ENCODE data around the gene BIRC5. TPM values are rescaled to one million over a fixed set of nuclear protein-coding genes. Genes with fewer than 3 reads are reported as not detected.
"Not testable (repeated sequence)": the region's sequence is repeated elsewhere in the genome, so short reads cannot be mapped to it uniquely, and the experiment has no call there.

The BIRC5 gene
- total RNA-seq, 2 experiments from 2014 or later: 117 to 118 TPM

DNA sequence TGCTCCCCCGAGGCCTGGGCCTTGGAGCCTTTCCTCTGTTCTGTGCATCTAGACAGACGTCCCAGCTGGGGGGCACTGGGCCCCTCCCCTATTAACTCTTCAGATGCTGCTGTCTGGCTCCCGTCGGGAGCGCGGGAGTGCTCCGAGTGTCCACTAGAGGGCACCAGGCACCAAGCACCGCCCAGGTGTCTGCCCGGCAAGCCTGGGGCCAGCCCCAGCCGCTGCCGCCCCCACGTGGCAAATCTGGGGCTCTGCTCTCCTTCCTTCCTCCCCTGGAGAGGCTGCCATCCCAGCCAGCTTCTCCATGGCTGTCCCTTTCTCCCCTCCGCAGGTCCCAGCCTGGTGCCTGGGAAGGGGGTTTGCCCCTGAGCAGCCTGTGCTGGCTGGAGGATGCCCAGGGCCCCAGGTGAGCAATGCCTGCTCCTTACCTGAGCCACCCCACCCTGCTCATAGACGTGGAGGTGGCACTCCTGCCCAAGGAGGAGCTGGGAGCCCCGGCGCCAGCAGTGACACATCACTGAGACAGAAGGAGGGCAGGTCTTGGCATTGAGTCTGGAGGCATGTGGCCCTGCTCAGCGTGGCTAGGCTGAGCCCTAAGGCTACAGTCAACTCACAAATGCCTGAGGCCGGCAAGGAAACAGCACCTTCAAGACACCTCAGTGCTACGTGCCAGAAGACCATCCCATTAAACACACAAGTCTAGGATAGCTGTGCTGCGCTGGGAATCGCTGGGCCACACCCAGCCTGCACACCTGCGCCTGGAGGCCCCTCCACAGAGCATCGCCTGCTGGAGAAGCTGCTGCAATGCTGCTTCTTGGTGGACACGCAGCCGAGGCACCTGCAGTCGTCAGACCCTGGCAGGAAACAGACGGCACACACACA lies 37.1 kb downstream of the BIRC5 start:
- H3K4me3 Mint-ChIP-seq: peak overlapping the region; percentile 75
- no peaks in the 10 kb centered on the region for H3K36me3 Mint-ChIP-seq (ENCODE audit: low read depth)
- CTCF ChIA-PET: interaction anchor here (0.5 to 3.6 kb wide), 46 partner anchors 9 to 890 kb away, joined by 3 to 30 read pairs (median 4); partner anchors contain the start of gene SOCS3
- peak; percentile 93 for DNase-seq
- H3K27me3 Mint-ChIP-seq (ENCODE audit: low read depth): no peaks in the 10 kb centered on the region
- peaks cover 35% of the 10 kb centered on the region for H3K4me1 Mint-ChIP-seq (ENCODE audit: low read depth)
- peaks cover 2% of the 10 kb centered on the region for H3K9me3 Mint-ChIP-seq
- H3K27ac Mint-ChIP-seq: peak overlapping the region; percentile 67
- intact Hi-C loops (cut with micrococcal nuclease): loop anchor here (1.0 to 5.0 kb wide), 9 partner anchors 22 to 591 kb away; partner anchors contain the start of gene USP36

DNA sequence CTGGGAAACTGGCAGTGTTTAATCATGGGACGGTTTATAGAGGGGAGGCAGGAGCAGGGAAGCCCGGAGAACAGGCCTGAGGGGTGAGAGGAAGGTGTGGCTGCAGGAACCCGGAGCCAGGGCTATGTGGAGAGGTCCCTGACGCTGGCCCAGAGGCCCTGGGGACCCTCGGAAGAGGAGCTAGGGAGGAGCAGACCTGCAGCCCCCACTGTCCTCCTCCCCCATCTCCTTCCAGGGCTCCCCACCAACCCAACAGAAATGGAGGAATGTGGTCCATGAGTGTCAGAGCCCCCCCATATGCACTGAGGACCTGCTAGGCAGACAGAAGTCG lies 37.7 kb downstream of the BIRC5 start:
- H3K27ac Mint-ChIP-seq: peak overlapping the region; percentile 67
- peak overlapping the region; percentile 75 for H3K4me3 Mint-ChIP-seq
- no peaks in the 10 kb centered on the region for H3K36me3 Mint-ChIP-seq (ENCODE audit: low read depth)
- CTCF ChIA-PET: interaction anchor here (0.5 to 3.6 kb wide), 36 partner anchors 10 to 890 kb away, joined by 3 to 30 read pairs (median 4); partner anchors contain the start of gene SOCS3
- no peak for DNase-seq
- peaks cover 2% of the 10 kb centered on the region for H3K9me3 Mint-ChIP-seq
- H3K4me1 Mint-ChIP-seq (ENCODE audit: low read depth): peaks cover 41% of the 10 kb centered on the region
- intact Hi-C loops (cut with micrococcal nuclease): loop anchor here (1.0 to 5.0 kb wide), 9 partner anchors 21 to 591 kb away; partner anchors contain the start of gene USP36
- no peaks in the 10 kb centered on the region for H3K27me3 Mint-ChIP-seq (ENCODE audit: low read depth)

DNA sequence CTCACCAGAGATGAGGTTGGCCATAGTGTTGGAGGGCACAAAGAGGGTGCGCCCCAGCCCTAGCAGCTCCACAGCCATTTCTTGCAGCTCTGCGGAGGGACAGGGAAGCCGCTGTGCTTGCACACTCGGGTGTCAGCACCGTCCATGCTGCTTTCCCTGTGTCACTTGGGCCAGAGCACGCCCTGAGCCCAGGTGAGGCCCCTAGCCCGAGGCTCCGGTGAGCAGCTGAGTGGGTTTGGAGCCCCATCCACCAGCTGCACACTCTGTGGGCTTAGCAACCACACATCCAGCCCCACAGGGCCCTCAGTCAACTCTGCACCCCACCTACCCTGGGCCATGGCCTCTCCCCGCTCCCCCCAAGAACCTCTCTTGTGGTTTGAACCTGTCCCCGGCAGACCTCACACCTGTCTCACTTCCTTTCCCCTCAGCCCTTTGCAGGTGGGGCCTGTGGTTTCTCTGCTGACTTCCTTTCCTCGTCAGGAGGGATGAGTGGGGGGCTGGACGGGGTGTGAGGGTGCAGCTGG lies 38.1 kb downstream of the BIRC5 start:
- H3K36me3 Mint-ChIP-seq (ENCODE audit: low read depth): no peaks in the 10 kb centered on the region
- no peaks in the 10 kb centered on the region for H3K27me3 Mint-ChIP-seq (ENCODE audit: low read depth)
- H3K9me3 Mint-ChIP-seq: peaks cover 2% of the 10 kb centered on the region
- DNase-seq: peak; percentile 81
- peaks cover 43% of the 10 kb centered on the region for H3K4me1 Mint-ChIP-seq (ENCODE audit: low read depth)
- intact Hi-C loops (cut with micrococcal nuclease): loop anchor here (5.0 kb wide), 2 partner anchors 485 to 590 kb away; partner anchors contain the start of gene USP36
- CTCF ChIA-PET: interaction anchor here (0.6 to 3.6 kb wide), 18 partner anchors 10 to 891 kb away, joined by 3 to 30 read pairs (median 6); partner anchors contain the start of gene SOCS3
- H3K4me3 Mint-ChIP-seq: peak overlapping the region; percentile 75
- H3K27ac Mint-ChIP-seq: peak overlapping the region; percentile 60

DNA sequence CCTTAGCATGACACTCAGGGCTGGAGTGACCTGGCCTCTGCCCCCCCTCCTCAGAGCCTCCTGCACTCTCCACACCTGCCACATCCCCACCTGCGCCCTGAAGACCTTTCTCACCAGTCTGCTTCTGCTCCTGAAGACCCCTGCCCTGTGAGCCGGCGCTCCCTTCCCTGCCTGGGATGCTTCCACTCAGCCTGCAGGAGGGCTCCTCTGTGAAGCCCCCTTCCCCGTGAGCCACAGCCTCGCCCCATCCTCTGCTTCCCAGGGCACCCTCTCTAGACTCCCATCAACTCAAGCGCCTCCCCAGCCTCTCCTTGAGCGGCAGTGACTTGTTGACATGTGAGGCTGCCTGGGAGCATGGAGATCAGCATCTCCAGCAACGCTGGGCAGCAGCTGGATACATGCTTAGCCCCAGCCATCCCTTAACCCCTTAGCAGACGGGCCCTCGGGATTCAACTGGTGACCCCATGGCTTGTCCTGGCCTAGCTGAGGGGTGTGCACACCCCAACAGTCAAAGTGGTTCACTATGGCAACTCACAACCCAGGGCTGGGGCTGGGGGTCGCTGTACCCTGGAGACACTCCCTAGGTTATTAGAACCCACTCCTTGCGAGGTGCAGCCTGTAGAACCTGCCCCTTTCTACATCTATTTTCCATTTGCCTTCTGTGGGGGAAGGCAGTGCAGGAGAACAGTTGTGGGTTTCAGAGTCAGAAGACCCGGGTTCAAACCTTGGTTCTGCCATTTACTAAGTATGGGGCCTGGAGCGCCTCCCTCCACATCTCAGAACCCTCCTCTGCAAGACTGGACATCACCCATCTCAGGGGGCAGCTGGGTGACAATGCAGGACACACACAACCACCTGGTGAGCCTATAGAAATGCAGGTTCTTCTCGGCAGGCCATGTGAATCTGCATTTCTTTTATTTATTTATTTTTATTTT lies 38.9 kb downstream of the BIRC5 start:
- Mint-ChIP-seq H3K4me3 (peak overlapping the region; percentile 75), H3K27ac (peak overlapping the region; percentile 77), H3K4me1 (ENCODE audit: low read depth) (peaks cover 51% of the 10 kb centered on the region), H3K36me3 (ENCODE audit: low read depth) (no peaks in the 10 kb centered on the region), H3K27me3 (ENCODE audit: low read depth) (no peaks in the 10 kb centered on the region), H3K9me3 (peaks cover 2% of the 10 kb centered on the region)
- intact Hi-C loops (cut with micrococcal nuclease): loop anchor here (5.0 kb wide), 2 partner anchors 484 to 589 kb away; partner anchors contain the start of gene USP36
- CTCF ChIA-PET: interaction anchor here (0.8 to 1.9 kb wide), 3 partner anchors 163 to 168 kb away, joined by 3 to 6 read pairs (median 5); no protein-coding TSS in a partner anchor
- peak; percentile 33 for DNase-seq

DNA sequence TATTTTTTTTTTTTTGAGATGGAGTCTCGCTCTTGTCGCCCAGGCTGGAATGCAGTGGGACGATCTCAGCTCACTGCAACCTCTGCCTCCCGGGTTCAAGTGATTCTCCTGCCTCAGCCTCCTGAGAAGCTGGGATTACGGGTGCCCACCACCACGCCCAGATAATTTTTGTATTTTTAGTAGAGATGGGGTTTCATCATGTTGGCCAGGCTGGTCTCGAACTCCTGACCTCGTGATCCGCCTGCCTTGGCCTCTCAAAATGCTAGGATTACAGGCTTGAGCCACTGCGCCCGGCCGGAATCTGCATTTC lies 39.5 kb downstream of the BIRC5 start:
- not testable (repeated sequence) for H3K36me3 Mint-ChIP-seq (ENCODE audit: low read depth); H3K27me3 Mint-ChIP-seq (ENCODE audit: low read depth); H3K9me3 Mint-ChIP-seq; DNase-seq
- Mint-ChIP-seq H3K4me3 (peak overlapping the region; percentile 75), H3K4me1 (ENCODE audit: low read depth) (peaks cover 54% of the 10 kb centered on the region), H3K27ac (peak overlapping the region; percentile 75)
- CTCF ChIA-PET: interaction anchor here (0.8 kb wide), 1 partner anchor 169 kb away, joined by 3 read pairs; no protein-coding TSS in a partner anchor
- intact Hi-C loops (cut with micrococcal nuclease): loop anchor here (5.0 kb wide), 2 partner anchors 484 to 589 kb away; partner anchors contain the start of gene USP36

DNA sequence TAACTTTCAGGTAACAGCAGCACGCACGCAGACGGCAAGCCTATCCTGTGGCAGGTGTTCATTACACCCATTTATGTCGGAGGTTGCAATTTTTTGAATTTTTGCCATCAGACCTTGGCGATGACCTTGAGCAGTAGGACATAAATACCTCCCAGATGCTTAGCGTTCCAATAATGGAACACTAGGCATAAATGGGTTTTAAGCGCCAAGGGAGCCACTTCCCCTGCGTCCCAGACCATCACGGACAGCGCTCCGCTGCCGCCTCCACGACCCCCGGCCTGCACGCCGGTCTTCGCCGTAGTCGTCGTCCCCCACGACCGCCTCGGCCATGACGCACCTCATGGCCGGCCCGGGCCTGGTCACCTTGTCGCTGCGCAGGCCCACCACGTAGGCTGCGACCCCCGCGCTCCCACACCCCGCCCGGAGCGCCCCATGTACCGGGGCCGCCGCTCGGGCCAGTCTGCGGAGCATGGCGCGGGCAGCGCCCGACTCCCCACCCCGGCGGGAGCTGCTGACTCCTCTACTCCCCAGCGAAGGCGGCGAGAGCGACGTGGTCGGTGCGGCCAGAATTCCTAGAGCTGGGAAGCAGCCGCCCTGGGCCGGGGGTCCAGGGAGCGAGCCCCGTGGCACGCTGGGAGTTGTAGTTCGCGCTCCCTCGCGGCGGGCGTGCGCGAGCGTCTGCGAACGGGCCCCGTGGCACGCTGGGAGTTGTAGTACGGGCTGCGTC lies 40.1 kb downstream of the BIRC5 start:
- peaks cover 54% of the 10 kb centered on the region for H3K4me1 Mint-ChIP-seq (ENCODE audit: low read depth)
- CTCF ChIA-PET: interaction anchor here (0.5 to 1.0 kb wide), 3 partner anchors 22 to 282 kb away, joined by 3 to 7 read pairs (median 4); no protein-coding TSS in a partner anchor
- intact Hi-C loops (cut with micrococcal nuclease): loop anchor here (2.0 to 5.0 kb wide), 3 partner anchors 39 to 588 kb away; partner anchors contain the start of genes BIRC5 and USP36
- H3K4me3 Mint-ChIP-seq: peak overlapping the region; percentile 75
- peaks cover 2% of the 10 kb centered on the region for H3K9me3 Mint-ChIP-seq
- peak; percentile 88 for DNase-seq
- H3K27ac Mint-ChIP-seq: peak overlapping the region; percentile 75
- no peaks in the 10 kb centered on the region for H3K27me3 Mint-ChIP-seq (ENCODE audit: low read depth)
- no peaks in the 10 kb centered on the region for H3K36me3 Mint-ChIP-seq (ENCODE audit: low read depth)

DNA sequence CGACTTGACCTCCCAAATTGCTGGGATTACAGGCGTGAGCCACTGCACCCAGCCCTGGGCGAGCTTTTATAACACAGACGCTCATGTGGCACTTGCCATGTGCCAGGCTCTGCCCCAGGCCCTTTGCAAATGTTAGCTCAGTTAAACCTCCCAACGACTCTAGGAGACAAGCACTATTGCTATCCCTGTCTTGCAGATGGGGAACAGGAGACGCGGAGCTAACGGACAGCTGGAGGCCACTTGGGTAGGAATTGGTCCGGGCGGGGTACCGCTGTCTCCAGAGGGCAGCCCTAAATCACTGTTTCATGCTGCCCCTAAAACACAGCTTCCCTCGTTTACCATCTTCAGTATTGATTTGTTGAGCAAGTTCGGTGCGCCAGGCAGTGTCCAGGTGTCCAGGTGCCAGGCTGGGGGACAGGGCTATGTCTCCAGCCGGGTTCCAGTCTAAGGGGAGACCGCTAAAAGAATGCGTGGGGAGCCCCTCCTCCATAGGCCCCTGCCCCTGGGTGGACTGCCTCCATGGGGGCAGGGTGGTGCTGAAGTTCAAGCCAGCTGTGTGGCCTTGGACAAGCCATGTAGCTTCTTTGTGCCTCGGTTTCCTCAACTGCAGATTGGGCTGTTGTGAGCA lies 41.1 kb downstream of the BIRC5 start:
- Mint-ChIP-seq H3K27ac (no peak overlapping the region), H3K36me3 (ENCODE audit: low read depth) (peaks cover 5% of the 10 kb centered on the region), H3K27me3 (ENCODE audit: low read depth) (no peaks in the 10 kb centered on the region), H3K4me3 (peak overlapping the region; percentile 33), H3K9me3 (peaks cover 2% of the 10 kb centered on the region), H3K4me1 (ENCODE audit: low read depth) (peaks cover 61% of the 10 kb centered on the region)
- CTCF ChIA-PET: interaction anchor here (0.5 to 1.2 kb wide), 8 partner anchors 21 to 557 kb away, joined by 3 to 7 read pairs (median 4); no protein-coding TSS in a partner anchor
- no peak for DNase-seq
- intact Hi-C loops (cut with micrococcal nuclease): loop anchor here (2.0 kb wide), 1 partner anchor 40 kb away; the partner anchor contains the start of gene BIRC5

DNA sequence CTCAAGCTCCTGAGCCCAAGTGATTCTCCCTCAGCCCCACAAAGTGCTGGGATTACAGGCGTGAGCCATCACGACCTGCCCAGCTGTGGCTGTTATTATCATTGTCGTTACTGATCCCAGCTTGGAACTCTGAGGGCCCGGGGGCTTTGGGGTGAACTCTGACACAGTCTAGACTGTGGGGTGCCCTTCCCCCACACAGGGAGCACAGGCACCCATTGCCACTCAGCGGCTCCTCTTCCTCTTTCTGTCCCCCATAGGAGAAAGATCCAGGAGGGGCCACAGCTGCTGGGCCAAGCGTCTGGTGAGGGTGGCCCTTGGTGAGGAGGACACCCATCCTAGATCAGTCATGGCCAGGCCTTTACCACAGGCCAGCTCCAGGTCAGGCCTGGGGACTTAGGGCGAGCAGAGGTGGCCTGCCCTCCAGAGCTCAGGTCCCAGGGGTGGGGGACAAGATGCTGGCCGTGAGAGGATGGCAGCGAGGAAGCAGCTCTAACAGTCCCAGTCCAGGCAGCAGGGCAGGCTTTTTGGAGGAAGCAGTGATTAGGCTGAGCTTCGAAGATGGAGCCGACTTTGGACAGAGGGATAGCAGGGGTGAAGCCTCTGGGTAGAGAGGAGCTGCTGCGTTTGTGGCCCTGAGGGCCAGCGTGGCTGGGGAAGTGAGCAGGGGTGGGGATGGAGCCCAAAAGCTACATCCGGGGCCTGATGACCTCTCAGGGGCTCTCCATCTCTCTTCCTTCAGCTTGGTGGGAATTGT lies 42.1 kb downstream of the BIRC5 start:
- Mint-ChIP-seq H3K4me3 (no peak overlapping the region), H3K27ac (peak overlapping the region; percentile 46), H3K36me3 (ENCODE audit: low read depth) (peaks cover 8% of the 10 kb centered on the region), H3K27me3 (ENCODE audit: low read depth) (no peaks in the 10 kb centered on the region), H3K9me3 (peaks cover 2% of the 10 kb centered on the region), H3K4me1 (ENCODE audit: low read depth) (peaks cover 62% of the 10 kb centered on the region)
- intact Hi-C loops (cut with micrococcal nuclease): loop anchor here (2.0 kb wide), 1 partner anchor 41 kb away; the partner anchor contains the start of gene BIRC5
- no peak for DNase-seq
- CTCF ChIA-PET: interaction anchor here (0.6 to 1.0 kb wide), 4 partner anchors 26 to 167 kb away, joined by 3 to 4 read pairs (median 3); no protein-coding TSS in a partner anchor

DNA sequence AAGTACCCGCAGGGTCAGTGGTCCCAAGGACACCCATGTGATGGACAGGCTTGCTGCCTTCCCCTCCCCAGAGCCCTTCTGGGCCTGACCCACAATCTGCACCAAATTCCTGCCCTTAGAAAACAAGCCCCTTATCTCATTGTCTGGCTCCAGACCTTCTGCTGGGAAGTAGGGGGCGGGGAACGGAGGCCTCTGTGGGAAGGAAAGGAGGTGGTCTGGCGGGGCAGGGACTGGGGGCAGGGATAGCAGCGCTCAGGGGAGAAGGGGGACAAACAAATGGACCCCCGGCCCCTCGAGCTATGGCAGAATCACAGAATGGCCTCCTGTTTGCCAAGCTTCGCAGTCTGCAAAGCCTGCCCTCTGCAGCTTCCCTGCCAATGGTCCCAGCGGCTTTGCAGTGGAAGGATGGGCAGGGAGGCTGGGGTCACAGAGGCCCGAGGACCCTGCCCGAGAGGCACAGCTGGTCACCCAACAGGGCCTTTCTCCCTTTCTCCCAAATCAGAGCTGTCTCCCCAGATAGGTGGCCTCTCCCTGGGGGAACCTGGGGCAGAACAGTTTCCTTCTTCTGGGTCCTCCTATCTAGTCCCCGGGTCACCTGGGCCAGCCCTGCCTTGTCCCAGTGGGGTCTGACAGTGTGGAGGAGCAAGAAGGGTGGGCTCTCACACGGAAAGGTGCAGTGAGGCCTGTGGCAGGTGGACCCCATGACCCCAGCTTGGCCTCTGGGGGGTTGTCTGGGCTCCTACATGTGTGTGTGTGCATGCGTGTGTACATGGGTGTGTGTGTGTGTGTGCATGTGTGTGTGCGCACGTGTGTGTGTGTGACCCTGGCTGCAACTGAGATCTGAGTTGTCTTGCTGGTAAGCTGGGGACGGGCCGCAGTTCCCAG lies 42.9 kb downstream of the BIRC5 start:
- peaks cover 59% of the 10 kb centered on the region for H3K4me1 Mint-ChIP-seq (ENCODE audit: low read depth)

More for the DNA sequence above, 42.9 kb downstream of the BIRC5 start:
- intact Hi-C loops (cut with micrococcal nuclease): loop anchor here (1.0 kb wide), 1 partner anchor 103 kb away; the partner anchor contains the start of gene SOCS3
- no peak for DNase-seq
- Mint-ChIP-seq H3K27me3 (ENCODE audit: low read depth) (no peaks in the 10 kb centered on the region), H3K27ac (peak overlapping the region; percentile 41), H3K36me3 (ENCODE audit: low read depth) (peaks cover 8% of the 10 kb centered on the region), H3K9me3 (peaks cover 2% of the 10 kb centered on the region), H3K4me3 (no peak overlapping the region)
- CTCF ChIA-PET: interaction anchor here (0.6 to 0.8 kb wide), 3 partner anchors 57 to 104 kb away, joined by 3 read pairs; no protein-coding TSS in a partner anchor

Measured in activated naive CD4-positive, alpha-beta T cell treated with anti-CD3 and anti-CD28 coated beads for 36 hours (primary cell).